T-helper 17 cell (primary cell): ENCODE results near the gene PCF11. TPM values are rescaled to one million over a fixed set of nuclear protein-coding genes. Genes with fewer than 3 reads are reported as not detected.

Experiments used
- ATAC-seq: fragments of 150-1000 bp; cut with Tn5 transposase; 2 replicates; pipeline ENCODE4 v1.10.0; 2021; ENCODE audit warnings: mild to moderate bottlenecking, moderate library complexity
- DNase-seq, 3 donors: peaks; one replicate each; pipeline versions ENCODE4 v3.0.0 to v3.0.0-alpha.2; 2020 to 2021
- H3K9me3 ChIP-seq: one replicate; pipeline ENCODE4 v1.7.0; 2013; ENCODE audit warnings: low read length, mild to moderate bottlenecking; ENCODE audit not compliant: control insufficient read depth, poor library complexity, severe bottlenecking
- H3K27ac Mint-ChIP-seq: one replicate; pipeline ENCODE4 v1.8.0; 2022; ENCODE audit warnings: mild to moderate bottlenecking, moderate library complexity, mixed read lengths
- H3K27me3 Mint-ChIP-seq: one replicate; pipeline ENCODE4 v1.8.0; 2022; ENCODE audit warnings: mixed read lengths
- H3K36me3 Mint-ChIP-seq: one replicate; pipeline ENCODE4 v1.8.0; 2022; ENCODE audit warnings: low read depth, mixed read lengths
- H3K4me1 Mint-ChIP-seq: one replicate; pipeline ENCODE4 v1.8.0; 2022; ENCODE audit warnings: mild to moderate bottlenecking, mixed read lengths
- H3K4me3 Mint-ChIP-seq: one replicate; pipeline ENCODE4 v1.8.0; 2022; ENCODE audit warnings: mild to moderate bottlenecking, moderate library complexity, mixed read lengths
- total RNA-seq, 4 donors: library from RNA in 2 of 4; stranded (reverse) in 2 of 4; gene quantifications; one replicate each; pipeline ENCODE4 v1.2.3 and lab custom pipeline; 2022 to 2026

Gene PCF11
- total RNA-seq, 2 donors from 2014 or later, result 152 to 153 TPM

- H3K36me3 Mint-ChIP-seq, result peaks cover 9% of the 10 kb centered on the region
- H3K4me1 Mint-ChIP-seq, result peaks cover 35% of the 10 kb centered on the region
- no peaks in the 10 kb centered on the region for H3K9me3 ChIP-seq
- no peak for DNase-seq
- peak overlapping the region; percentile 98 for H3K4me3 Mint-ChIP-seq
- peak overlapping the region; percentile 99 for H3K27ac Mint-ChIP-seq
- ATAC-seq, result no peak
- no peaks in the 10 kb centered on the region for H3K27me3 Mint-ChIP-seq
Observed at GRCh38 chr11:83158965-83159901, 2.3 kb downstream of the PCF11 start.

DNA sequence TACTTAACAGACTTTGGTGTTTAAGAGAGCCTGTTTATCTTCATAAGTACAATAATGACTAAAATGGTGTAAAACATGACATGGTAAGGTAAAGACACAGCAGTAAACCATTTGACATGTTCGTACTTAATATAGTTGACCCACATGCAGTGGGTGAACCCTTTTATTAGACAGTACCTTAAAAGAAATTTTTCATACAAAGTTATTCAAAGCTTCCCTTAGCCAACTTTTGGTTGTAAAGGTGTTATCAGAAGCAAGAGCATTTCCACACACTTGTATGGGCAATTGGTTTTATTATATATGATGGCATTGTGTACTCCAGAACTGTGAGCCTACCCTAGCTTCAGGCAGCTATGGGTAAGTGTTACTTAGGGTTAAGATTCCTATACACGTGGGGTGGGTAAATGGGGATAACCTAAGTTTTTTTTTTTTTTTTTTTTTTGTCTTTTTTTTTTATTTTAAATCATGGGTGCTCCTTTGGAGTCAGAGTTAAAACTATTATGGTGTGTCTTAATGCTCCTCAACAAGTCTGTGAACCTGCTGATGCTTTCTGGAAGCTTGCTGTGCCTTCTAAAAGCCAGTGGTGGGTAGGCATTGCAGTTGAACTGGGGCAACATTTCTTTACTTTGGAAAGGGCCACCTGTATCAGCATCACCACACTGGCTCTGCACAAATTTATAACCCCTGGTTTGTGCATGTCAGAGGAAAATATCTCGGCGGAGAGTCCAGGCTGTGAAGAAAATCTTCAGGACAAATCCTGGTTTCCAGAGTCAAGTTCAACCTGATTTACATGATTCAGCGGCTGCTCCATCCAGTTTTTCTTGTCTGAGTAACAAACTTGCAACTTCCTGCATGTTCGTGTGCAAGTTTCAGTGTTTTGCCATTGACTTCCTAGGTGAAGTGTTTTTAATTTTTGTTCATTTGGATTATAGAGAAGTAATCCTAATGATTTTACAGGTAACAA, 3.3 kb downstream of the PCF11 start:
- DNase-seq (no peak), ATAC-seq (no peak)
- peaks cover 9% of the 10 kb centered on the region for H3K36me3 Mint-ChIP-seq
- H3K27me3 Mint-ChIP-seq, result no peaks in the 10 kb centered on the region
- H3K9me3 ChIP-seq, result no peaks in the 10 kb centered on the region
- H3K27ac Mint-ChIP-seq, result peak overlapping the region; percentile 99
- peaks cover 37% of the 10 kb centered on the region for H3K4me1 Mint-ChIP-seq
- H3K4me3 Mint-ChIP-seq, result peak overlapping the region; percentile 98

DNA sequence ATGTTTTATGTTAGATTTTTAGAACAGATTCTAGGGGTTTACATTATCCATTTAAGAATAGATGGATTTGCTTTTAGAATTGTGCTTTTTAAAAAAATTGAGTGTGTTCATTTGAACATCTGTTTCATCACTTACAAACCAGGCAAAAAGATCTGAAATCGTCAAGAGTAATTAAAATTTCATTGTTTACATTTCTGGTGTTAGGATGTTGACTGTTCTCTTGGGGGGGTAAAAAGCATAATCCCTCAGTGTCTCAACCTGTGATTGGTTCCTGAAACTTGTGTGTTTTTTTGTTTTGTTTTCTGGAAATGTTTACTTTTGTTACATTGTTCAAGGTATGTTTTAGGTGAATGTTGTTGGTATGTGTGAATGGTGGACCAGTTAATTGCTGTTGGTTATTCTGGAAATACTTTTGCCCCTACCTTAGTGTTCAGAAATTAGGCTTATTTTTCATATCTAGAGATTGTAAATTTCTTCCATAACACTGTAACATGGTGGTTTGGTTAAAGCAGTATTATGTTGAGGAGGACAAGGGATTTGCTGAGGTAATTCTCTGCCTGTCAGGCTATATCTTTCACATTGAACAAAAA, 4.8 kb downstream of the PCF11 start:
- no peak for ATAC-seq
- Mint-ChIP-seq H3K27me3 (no peaks in the 10 kb centered on the region), H3K4me1 (peaks cover 46% of the 10 kb centered on the region), H3K27ac (peak overlapping the region; percentile 99), H3K4me3 (peak overlapping the region; percentile 75), H3K36me3 (peaks cover 17% of the 10 kb centered on the region)
- no peak for DNase-seq
- peaks cover 3% of the 10 kb centered on the region for H3K9me3 ChIP-seq

DNA sequence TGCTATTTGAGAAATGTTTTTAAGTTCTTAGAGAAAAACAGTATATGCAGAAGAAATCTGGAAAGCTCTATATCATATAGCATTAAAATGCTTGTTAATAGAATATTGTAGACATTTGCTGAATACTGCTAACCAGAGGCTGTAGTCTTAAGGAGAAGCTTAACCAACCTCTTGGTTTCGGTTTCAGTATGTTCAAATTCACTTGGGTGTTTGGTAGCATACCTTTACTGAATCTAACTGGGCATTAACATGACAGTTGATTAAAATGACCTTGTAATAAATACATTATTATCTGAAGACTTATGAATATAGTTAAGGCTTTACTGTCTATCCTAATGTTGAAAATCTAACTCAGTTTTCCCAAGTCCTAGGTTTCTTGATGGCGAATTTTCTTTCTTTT, 5.4 kb downstream of the PCF11 start:
- Mint-ChIP-seq H3K27ac (peak overlapping the region; percentile 99), H3K4me3 (peak overlapping the region; percentile 75), H3K27me3 (no peaks in the 10 kb centered on the region), H3K36me3 (peaks cover 15% of the 10 kb centered on the region), H3K4me1 (peaks cover 46% of the 10 kb centered on the region)
- peaks cover 3% of the 10 kb centered on the region for H3K9me3 ChIP-seq
- no peak for DNase-seq
- ATAC-seq, result peak; percentile 55

DNA sequence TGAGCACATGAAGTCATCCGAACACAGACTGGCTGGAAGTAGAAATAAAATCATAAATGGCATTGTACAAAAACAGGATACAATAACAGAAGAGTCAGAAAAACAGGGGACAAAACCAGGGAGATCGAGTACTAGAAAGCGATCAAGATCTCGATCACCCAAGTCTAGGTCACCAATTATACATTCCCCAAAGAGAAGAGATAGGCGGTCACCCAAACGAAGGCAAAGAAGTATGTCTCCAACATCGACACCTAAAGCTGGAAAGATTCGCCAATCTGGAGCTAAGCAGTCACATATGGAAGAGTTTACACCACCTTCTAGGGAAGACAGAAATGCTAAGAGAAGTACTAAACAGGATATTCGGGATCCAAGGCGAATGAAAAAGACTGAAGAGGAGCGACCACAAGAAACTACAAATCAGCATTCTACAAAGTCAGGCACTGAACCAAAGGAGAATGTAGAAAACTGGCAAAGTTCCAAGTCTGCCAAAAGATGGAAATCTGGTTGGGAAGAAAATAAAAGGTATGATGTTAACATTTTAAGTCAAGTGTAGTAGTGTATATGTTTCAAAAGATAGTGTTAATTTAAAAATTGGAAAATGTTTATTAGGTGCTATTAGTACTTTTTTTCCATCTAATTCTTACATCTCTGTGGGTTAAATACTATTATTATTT, 9.4 kb downstream of the PCF11 start:
- peaks cover 16% of the 10 kb centered on the region for H3K36me3 Mint-ChIP-seq
- DNase-seq (no peak), ATAC-seq (no peak)
- peak overlapping the region; percentile 60 for H3K27ac Mint-ChIP-seq
- peaks cover 3% of the 10 kb centered on the region for H3K9me3 ChIP-seq
- H3K27me3 Mint-ChIP-seq, result no peaks in the 10 kb centered on the region
- H3K4me1 Mint-ChIP-seq, result peaks cover 58% of the 10 kb centered on the region
- no peak overlapping the region for H3K4me3 Mint-ChIP-seq

GRCh38 chr11:83168756-83169155, 11.8 kb downstream of the PCF11 start:
- Mint-ChIP-seq H3K36me3 (peaks cover 16% of the 10 kb centered on the region), H3K27me3 (no peaks in the 10 kb centered on the region), H3K27ac (peak overlapping the region; percentile 86), H3K4me3 (peak overlapping the region; percentile 53), H3K4me1 (peaks cover 54% of the 10 kb centered on the region)
- no peak for DNase-seq
- peaks cover 3% of the 10 kb centered on the region for H3K9me3 ChIP-seq
- ATAC-seq, result no peak

DNA sequence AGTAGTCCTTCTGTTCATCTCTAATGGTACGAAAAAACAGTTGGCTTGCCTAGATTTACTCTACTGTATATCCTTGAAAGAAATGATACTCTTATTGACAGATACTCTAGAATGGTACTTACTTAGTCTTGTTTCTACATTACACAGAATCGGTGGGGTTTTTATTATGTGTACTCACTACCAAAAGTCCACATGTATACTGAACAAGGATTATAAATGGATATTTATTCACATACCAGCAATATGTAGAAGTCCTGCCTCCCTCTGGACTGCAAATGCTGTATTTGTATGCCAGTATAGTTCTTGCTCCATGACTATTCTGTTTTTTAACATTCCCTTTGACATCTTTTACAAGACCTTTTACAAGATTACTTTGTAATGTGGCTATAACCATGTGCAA, 13.9 kb downstream of the PCF11 start:
- peaks cover 15% of the 10 kb centered on the region for H3K36me3 Mint-ChIP-seq
- no peak for ATAC-seq
- peaks cover 3% of the 10 kb centered on the region for H3K9me3 ChIP-seq
- H3K4me1 Mint-ChIP-seq, result peaks cover 54% of the 10 kb centered on the region
- peak overlapping the region; percentile 86 for H3K27ac Mint-ChIP-seq
- H3K27me3 Mint-ChIP-seq, result no peaks in the 10 kb centered on the region
- DNase-seq, result no peak
- peak overlapping the region; percentile 81 for H3K4me3 Mint-ChIP-seq

GRCh38 chr11:83172551-83172950, 15.6 kb downstream of the PCF11 start:
- Mint-ChIP-seq H3K27ac (peak overlapping the region; percentile 86), H3K27me3 (no peaks in the 10 kb centered on the region), H3K4me3 (peak overlapping the region; percentile 76), H3K36me3 (peaks cover 7% of the 10 kb centered on the region), H3K4me1 (peaks cover 50% of the 10 kb centered on the region)
- ATAC-seq, result no peak
- no peak for DNase-seq
- H3K9me3 ChIP-seq, result no peaks in the 10 kb centered on the region

- peaks cover 4% of the 10 kb centered on the region for H3K36me3 Mint-ChIP-seq
- no peak overlapping the region for H3K4me3 Mint-ChIP-seq
- no peak for ATAC-seq
- H3K4me1 Mint-ChIP-seq, result peaks cover 38% of the 10 kb centered on the region
- peak overlapping the region; percentile 86 for H3K27ac Mint-ChIP-seq
- no peaks in the 10 kb centered on the region for H3K9me3 ChIP-seq
- no peaks in the 10 kb centered on the region for H3K27me3 Mint-ChIP-seq
- no peak for DNase-seq
Observed at GRCh38 chr11:83174008-83174407, 17.1 kb downstream of the PCF11 start.

DNA sequence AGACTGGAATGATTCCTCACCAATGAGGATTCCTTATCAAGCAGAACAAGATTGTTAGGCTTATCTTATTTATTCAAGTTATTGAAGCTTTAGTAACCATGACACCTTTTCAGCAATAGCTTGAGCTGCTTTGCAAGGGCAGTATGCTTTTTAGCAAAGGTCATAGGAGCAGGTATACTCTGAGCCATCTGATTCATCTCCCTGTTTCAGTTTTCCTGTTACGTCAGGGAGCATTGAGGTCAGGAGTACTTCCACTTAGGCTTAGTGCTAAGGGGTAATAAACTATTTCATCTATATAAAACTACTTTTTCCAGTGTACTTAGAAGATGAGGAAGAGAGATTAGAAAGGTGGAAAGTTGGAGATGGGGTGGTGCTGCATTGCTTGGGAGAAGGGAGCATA, 18.9 kb downstream of the PCF11 start:
- Mint-ChIP-seq H3K27me3 (no peaks in the 10 kb centered on the region), H3K36me3 (no peaks in the 10 kb centered on the region), H3K27ac (peak overlapping the region; percentile 86), H3K4me3 (no peak overlapping the region), H3K4me1 (peaks cover 24% of the 10 kb centered on the region)
- DNase-seq (no peak), ATAC-seq (no peak)
- H3K9me3 ChIP-seq, result no peaks in the 10 kb centered on the region

GRCh38 chr11:83181815-83182214, 24.9 kb downstream of the PCF11 start:
- peak overlapping the region; percentile 77 for H3K27ac Mint-ChIP-seq
- H3K4me1 Mint-ChIP-seq, result peaks cover 9% of the 10 kb centered on the region
- H3K27me3 Mint-ChIP-seq, result no peaks in the 10 kb centered on the region
- ATAC-seq (no peak), DNase-seq (no peak)
- no peak overlapping the region for H3K4me3 Mint-ChIP-seq
- H3K9me3 ChIP-seq, result no peaks in the 10 kb centered on the region
- H3K36me3 Mint-ChIP-seq, result peaks cover 7% of the 10 kb centered on the region

GRCh38 chr11:83185767-83186166, 28.8 kb downstream of the PCF11 start:
- peaks cover 8% of the 10 kb centered on the region for H3K36me3 Mint-ChIP-seq

More at GRCh38 chr11:83185767-83186166, 28.8 kb downstream of the PCF11 start:
- DNase-seq (no peak), ATAC-seq (no peak)
- H3K27me3 Mint-ChIP-seq, result no peaks in the 10 kb centered on the region
- no peaks in the 10 kb centered on the region for H3K9me3 ChIP-seq
- H3K4me3 Mint-ChIP-seq, result no peak overlapping the region
- peaks cover 15% of the 10 kb centered on the region for H3K4me1 Mint-ChIP-seq
- no peak overlapping the region for H3K27ac Mint-ChIP-seq
